ENCODE data around the gene PLBD2.

PLBD2 gene

DNA sequence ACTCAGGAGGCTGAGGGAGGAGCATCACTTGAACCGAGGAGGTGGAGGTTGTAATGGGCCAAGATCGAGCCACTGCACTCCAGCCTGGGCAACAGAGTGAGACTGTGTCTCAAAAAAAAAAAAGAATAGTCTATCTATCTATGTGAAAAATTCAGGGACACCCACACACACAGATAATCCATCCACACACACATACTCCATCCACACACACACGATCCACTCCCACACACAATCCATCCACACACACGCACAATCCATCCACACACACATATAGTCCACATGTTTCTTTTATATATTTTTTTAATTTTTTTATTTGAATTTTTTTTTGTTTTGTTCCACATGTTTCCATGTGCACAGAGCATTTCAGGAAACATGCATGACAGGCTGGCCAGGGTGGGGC is 42.0 kb downstream of the PLBD2 start:
- TF ChIP-seq, protein P1, sequence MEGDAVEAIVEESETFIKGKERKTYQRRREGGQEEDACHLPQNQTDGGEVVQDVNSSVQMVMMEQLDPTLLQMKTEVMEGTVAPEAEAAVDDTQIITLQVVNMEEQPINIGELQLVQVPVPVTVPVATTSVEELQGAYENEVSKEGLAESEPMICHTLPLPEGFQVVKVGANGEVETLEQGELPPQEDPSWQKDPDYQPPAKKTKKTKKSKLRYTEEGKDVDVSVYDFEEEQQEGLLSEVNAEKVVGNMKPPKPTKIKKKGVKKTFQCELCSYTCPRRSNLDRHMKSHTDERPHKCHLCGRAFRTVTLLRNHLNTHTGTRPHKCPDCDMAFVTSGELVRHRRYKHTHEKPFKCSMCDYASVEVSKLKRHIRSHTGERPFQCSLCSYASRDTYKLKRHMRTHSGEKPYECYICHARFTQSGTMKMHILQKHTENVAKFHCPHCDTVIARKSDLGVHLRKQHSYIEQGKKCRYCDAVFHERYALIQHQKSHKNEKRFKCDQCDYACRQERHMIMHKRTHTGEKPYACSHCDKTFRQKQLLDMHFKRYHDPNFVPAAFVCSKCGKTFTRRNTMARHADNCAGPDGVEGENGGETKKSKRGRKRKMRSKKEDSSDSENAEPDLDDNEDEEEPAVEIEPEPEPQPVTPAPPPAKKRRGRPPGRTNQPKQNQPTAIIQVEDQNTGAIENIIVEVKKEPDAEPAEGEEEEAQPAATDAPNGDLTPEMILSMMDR (conservative IDR thresholded peaks at IDR 0.05; ENCODE audit: low read length) = no peak
- TF ChIP-seq EZH2phosphoT487 (IDR thresholded peaks at IDR 0.05; ENCODE audit: borderline replicate concordance) = no peak
- no peak overlapping the region for H2AFZ ChIP-seq (ENCODE audit: low read length)

DNA sequence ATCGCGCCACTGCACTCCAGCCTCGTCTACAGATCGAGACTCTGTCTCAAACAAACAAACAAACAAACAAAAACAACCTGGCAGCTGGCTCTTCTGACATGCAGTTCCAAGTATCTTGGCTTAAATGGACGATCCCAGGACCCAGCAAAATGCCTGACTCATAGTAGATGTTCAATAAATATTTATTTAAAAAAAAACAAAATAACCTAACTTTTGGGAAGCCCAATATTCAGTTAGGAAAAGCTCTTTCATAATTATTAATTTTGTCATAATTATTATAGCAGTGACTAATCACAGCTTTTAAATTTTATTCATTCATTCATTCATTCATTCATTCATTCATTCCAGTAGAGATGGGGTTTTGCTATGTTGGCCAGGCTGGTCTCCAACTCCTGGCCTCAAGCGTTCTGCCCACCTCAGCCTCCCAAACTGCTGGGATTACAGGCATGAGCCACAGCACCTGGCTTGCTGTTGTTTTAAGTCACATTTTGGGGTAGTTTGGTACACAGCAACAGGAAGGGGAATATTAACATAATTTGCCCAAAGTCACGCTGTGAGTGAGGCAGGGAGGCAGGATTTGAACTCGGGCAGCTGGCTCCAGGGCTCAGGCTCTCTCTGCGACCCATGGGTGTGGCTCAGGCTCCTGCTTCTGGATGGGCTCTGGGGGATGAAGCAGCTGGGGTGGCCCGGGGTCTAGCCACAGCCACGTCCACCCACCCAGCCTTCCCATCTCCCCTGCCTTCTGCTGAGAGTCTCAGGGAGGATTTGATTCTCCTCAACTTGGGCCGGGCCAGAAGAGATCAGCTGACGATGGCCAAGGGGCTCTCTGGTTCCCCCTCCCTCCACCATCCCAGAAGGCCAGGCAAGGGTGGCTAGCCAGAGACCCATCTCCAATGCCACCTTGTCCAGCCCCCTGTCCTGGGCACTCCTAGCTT is 42.9 kb downstream of the PLBD2 start:
- H3F3A ChIP-seq (ENCODE audit: low read depth) = no peaks in the 10 kb centered on the region
- no peak overlapping the region for H3K4me3 ChIP-seq (ENCODE audit: low read length, poor library complexity, severe bottlenecking)
- no peaks in the 10 kb centered on the region for H3K9me2 ChIP-seq (replicated peaks; ENCODE audit: low read depth, low read length)
- no peak overlapping the region for H3K4me2 ChIP-seq (ENCODE audit: low read depth, low read length, poor library complexity, severe bottlenecking)
- no peaks in the 10 kb centered on the region for H3K36me3 ChIP-seq (ENCODE audit: insufficient read depth, low read length)
- H3K9me3 ChIP-seq (ENCODE audit: insufficient read depth, low read depth, low read length) = no peaks in the 10 kb centered on the region
- H3K27me3 ChIP-seq (ENCODE audit: insufficient read depth, low read length, poor library complexity, severe bottlenecking) = no peaks in the 10 kb centered on the region
- no peaks in the 10 kb centered on the region for H3K4me1 ChIP-seq (ENCODE audit: insufficient read depth, low read length, poor library complexity, severe bottlenecking)
- TF ChIP-seq, protein P1 (conservative IDR thresholded peaks at IDR 0.05; ENCODE audit: low read length) = no peak
- no peak for TF ChIP-seq EZH2phosphoT487 (IDR thresholded peaks at IDR 0.05; ENCODE audit: borderline replicate concordance)
- H3K79me2 ChIP-seq (ENCODE audit: insufficient read depth, low read length) = no peaks in the 10 kb centered on the region
- H3K9ac ChIP-seq (ENCODE audit: low read depth, low read length, poor library complexity, severe bottlenecking) = no peak overlapping the region
- H2AFZ ChIP-seq (ENCODE audit: low read length) = no peak overlapping the region
- no peaks in the 10 kb centered on the region for H4K20me1 ChIP-seq (ENCODE audit: insufficient read depth, low read length, poor library complexity, severe bottlenecking)

More for the DNA sequence above, 42.0 kb downstream of the PLBD2 start:
- Histone ChIP-seq H3K9ac (ENCODE audit: low read depth, low read length, poor library complexity, severe bottlenecking) (no peak overlapping the region), H3K4me2 (ENCODE audit: low read depth, low read length, poor library complexity, severe bottlenecking) (no peak overlapping the region), H3K4me3 (ENCODE audit: low read length, poor library complexity, severe bottlenecking) (no peak overlapping the region), H3F3A (ENCODE audit: low read depth) (no peaks in the 10 kb centered on the region), H3K79me2 (ENCODE audit: insufficient read depth, low read length) (no peaks in the 10 kb centered on the region), H3K9me2 (replicated peaks; ENCODE audit: low read depth, low read length) (no peaks in the 10 kb centered on the region), H3K27me3 (ENCODE audit: insufficient read depth, low read length, poor library complexity, severe bottlenecking) (no peaks in the 10 kb centered on the region), H3K9me3 (ENCODE audit: insufficient read depth, low read depth, low read length) (no peaks in the 10 kb centered on the region), H4K20me1 (ENCODE audit: insufficient read depth, low read length, poor library complexity, severe bottlenecking) (no peaks in the 10 kb centered on the region), H3K36me3 (ENCODE audit: insufficient read depth, low read length) (no peaks in the 10 kb centered on the region), H3K4me1 (ENCODE audit: insufficient read depth, low read length, poor library complexity, severe bottlenecking) (no peaks in the 10 kb centered on the region)

DNA sequence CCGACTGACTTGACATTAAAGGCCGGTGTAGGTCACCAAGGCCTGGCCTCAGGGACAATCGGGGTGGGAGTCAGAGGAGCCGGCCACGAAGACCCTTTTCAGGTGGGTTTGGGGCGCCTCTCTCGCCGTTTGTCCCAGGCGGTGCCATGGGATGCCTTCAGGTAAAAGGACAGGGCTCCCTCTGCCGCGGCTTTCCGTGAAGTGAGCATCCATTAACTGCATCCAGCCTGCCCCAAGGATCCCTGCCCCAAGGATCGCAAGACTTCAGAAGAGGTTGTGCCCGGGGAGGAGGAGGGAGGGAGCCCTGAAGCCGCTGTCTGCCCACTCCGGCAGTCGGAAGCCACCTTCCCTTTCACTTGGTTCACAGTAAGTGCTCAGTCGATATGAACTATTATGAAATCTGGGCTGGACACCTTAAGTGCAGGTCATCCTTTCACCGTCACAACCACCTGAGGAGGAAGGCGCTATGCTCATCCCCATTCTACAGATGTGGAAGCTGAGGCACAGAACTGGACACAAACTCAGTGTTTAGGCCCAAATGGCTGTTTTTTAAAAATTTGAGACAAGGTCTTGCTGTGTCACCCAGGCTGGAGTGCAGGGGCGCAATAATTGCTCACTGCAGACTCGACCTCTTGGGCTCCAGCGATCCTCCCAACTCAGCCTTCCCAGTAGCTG is 44.3 kb downstream of the PLBD2 start:
- Histone ChIP-seq H3K4me3 (ENCODE audit: low read length, poor library complexity, severe bottlenecking) (no peak overlapping the region), H3K36me3 (ENCODE audit: insufficient read depth, low read length) (no peaks in the 10 kb centered on the region), H2AFZ (ENCODE audit: low read length) (no peak overlapping the region), H3K4me2 (ENCODE audit: low read depth, low read length, poor library complexity, severe bottlenecking) (no peak overlapping the region), H3K9me3 (ENCODE audit: insufficient read depth, low read depth, low read length) (no peaks in the 10 kb centered on the region), H3K9me2 (replicated peaks; ENCODE audit: low read depth, low read length) (no peaks in the 10 kb centered on the region), H3K4me1 (ENCODE audit: insufficient read depth, low read length, poor library complexity, severe bottlenecking) (no peaks in the 10 kb centered on the region), H3K27me3 (ENCODE audit: insufficient read depth, low read length, poor library complexity, severe bottlenecking) (no peaks in the 10 kb centered on the region), H4K20me1 (ENCODE audit: insufficient read depth, low read length, poor library complexity, severe bottlenecking) (no peaks in the 10 kb centered on the region), H3K9ac (ENCODE audit: low read depth, low read length, poor library complexity, severe bottlenecking) (no peak overlapping the region), H3F3A (ENCODE audit: low read depth) (no peaks in the 10 kb centered on the region), H3K79me2 (ENCODE audit: insufficient read depth, low read length) (no peaks in the 10 kb centered on the region)
- TF ChIP-seq EZH2phosphoT487 (IDR thresholded peaks at IDR 0.05; ENCODE audit: borderline replicate concordance) = no peak
- TF ChIP-seq, protein P1 (conservative IDR thresholded peaks at IDR 0.05; ENCODE audit: low read length) = no peak

All from Loucy (cell line).